HL-60 (cell line): Measurements from ENCODE around the gene HTR1A.

Source experiments
- DNase-seq, 2 experiments: peaks; one replicate each; pipeline ENCODE4 v3.0.0-alpha.2; 2010 to 2020; ENCODE audit warnings: low read depth in 1 of 2, low spot score in 1 of 2
- H3K27ac ChIP-seq: fragments of 250-450 bp; sonication (Bioruptor Pico); replicated peaks from 2 replicates; pipeline ENCODE4 v1.5.1; 2020; ENCODE audit warnings: mild to moderate bottlenecking, moderate library complexity
- H3K27me3 ChIP-seq: fragments of 250-450 bp; sonication (Bioruptor Pico); 2 replicates; pipeline ENCODE4 v1.5.1; 2021; ENCODE audit warnings: mild to moderate bottlenecking, moderate library complexity; ENCODE audit not compliant: insufficient read depth, poor library complexity, severe bottlenecking
- H3K4me3 ChIP-seq: replicated peaks from 2 replicates; pipeline ENCODE4 v1.5.1; 2011; ENCODE audit warnings: mild to moderate bottlenecking, control low read depth, low read length; ENCODE audit not compliant: insufficient read depth
- CTCF ChIP-seq: IDR thresholded peaks from one replicate; pipeline ENCODE4 v1.5.1; 2011; ENCODE audit warnings: low read length, control low read depth, inconsistent platforms; ENCODE audit not compliant: insufficient read depth
- GABPA ChIP-seq: IDR thresholded peaks from 2 replicates; pipeline ENCODE4 v1.6.1; 2012; ENCODE audit warnings: low read depth
- POLR2AphosphoS5 ChIP-seq: IDR thresholded peaks from 2 replicates; pipeline ENCODE4 v1.6.1; 2012; ENCODE audit warnings: low read depth
- REST ChIP-seq: IDR thresholded peaks from 2 replicates; pipeline ENCODE4 v1.6.1; 2012; ENCODE audit warnings: low read depth; ENCODE audit not compliant: insufficient replicate concordance
- SPI1 ChIP-seq: IDR thresholded peaks from 2 replicates; pipeline ENCODE4 v1.6.1; 2012; ENCODE audit warnings: low read depth, mild to moderate bottlenecking, borderline replicate concordance

Gene HTR1A

DNA sequence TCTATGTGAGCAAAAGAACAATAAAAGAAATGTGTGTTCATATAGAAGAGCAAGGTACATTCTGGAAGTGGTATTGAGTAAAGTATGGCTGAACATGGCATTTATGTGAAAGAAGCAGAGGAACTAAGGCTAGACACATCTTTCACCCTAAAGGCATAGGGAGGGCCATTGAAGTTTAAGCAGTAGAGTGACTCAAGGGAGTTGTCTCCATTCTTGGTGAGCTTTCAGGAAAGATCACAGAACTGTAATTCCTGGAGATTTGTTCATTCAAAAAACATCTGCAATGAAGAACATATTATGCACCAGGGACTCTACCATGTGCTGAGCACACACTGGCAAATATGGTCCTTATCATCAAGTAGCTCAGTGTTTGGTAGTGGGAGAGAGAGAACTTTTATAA, 24.8 kb upstream of the HTR1A start:
- no peak for DNase-seq
- TF ChIP-seq POLR2AphosphoS5, result no peak
- no peak for TF ChIP-seq SPI1
- TF ChIP-seq REST, result no peak
- Histone ChIP-seq H3K27ac (no peak overlapping the region), H3K27me3 (no peaks in the 10 kb centered on the region), H3K4me3 (no peak overlapping the region)

DNA sequence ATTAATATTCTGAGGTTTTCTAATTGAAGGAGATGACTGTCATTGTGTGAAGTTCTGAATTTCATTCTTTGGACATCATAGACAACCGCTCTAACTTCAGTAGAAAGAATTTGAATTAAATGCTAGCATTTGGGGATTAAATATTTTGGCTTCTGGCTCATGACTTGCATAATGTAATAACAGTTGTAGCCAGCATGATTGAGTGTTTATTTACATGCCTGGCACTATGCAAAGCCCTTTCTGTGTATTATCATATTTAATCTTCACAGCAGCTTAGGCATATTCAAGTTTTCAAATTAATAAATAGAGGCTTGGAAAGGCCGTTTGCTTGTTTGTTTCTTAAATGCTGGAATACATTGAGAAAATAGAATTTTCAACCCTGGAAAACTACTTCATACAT, 19.6 kb upstream of the HTR1A start:
- DNase-seq, result no peak
- H3K4me3 ChIP-seq, result no peak overlapping the region
- TF ChIP-seq GABPA, result no peak
- TF ChIP-seq CTCF, result no peak
- no peak for TF ChIP-seq POLR2AphosphoS5
- no peak for TF ChIP-seq REST
- TF ChIP-seq SPI1, result no peak
- H3K27me3 ChIP-seq, result no peaks in the 10 kb centered on the region
- H3K27ac ChIP-seq, result no peak overlapping the region

DNA sequence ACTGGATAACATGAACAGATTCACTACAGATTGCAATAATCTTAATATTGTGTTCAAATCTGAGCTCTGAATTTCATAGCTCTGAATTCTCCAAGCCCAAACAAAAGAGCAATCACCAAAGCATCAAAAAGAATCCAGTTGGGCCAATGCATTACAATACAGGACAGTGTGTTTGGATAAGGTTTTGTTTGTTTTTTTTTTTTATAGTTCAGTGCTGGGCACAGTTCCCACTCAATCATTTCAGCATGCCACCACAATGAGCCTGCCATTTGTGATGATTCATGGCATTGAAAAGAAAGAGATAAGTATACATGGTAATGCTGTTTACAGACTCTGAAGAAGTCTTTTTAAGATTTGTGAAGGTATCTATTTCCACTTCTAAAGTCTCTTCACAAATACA, 1.7 kb upstream of the HTR1A start:
- TF ChIP-seq POLR2AphosphoS5 (no peak), SPI1 (no peak), GABPA (no peak), CTCF (no peak), REST (no peak)
- Histone ChIP-seq H3K27ac (no peak overlapping the region), H3K4me3 (no peak overlapping the region), H3K27me3 (no peaks in the 10 kb centered on the region)
- DNase-seq, result no peak

DNA sequence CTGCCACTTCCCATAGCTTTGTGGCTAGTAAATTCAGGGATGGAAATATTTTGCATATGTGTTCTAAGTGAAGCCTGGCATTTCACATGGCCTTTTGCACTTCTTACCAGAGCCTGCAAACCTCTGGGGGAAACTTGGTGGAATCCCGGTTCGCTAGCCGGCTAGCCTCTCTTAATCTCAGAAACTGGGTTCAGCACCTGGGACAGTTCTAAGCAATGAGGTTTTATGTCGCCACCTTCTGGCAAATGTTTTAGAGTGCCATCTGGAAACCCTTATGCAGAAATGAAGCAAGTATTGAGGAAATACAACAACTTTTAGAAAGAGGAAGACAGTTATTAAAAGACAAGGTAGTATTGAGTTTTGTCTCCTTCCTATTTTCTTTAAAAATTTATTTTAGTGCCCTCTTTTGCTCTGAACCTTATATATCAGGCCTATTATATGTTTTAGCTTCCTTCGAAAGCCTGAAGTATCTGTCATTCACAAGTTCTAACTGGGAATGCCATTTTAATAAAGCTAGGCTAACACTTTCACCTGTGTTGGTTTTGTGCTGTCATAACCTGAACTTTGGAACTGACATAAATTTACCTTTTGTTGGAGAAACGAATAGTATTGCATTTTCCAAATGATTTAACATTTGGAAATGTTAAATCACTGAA, 963 bp upstream of the HTR1A start:
- Histone ChIP-seq H3K27me3 (no peaks in the 10 kb centered on the region), H3K4me3 (no peak overlapping the region), H3K27ac (no peak overlapping the region)
- DNase-seq, result peak; percentile 5 to 43
- TF ChIP-seq REST (peak; percentile 97), POLR2AphosphoS5 (no peak), GABPA (no peak), CTCF (peak; percentile 43), SPI1 (peak; percentile 18; the same call in 1 of the 2 replicates)
